Dendritic cell treated with granulocyte-macrophage colony-stimulating factor and Interleukin-4, amounts not matched to agents 40 ng/mL and 50 ng/mL, for 4 days (primary cell): Measurements from ENCODE around the gene TRAPPC3L.

ENCODE experiments used
- H3K27ac Mint-ChIP-seq: one replicate; pipeline ENCODE4 v1.8.0; 2022; ENCODE audit warnings: mild to moderate bottlenecking, mixed read lengths
- H3K27me3 Mint-ChIP-seq: one replicate; pipeline ENCODE4 v1.8.0; 2022; ENCODE audit warnings: mild to moderate bottlenecking, mixed read lengths
- H3K36me3 Mint-ChIP-seq: one replicate; pipeline ENCODE4 v1.8.0; 2022; ENCODE audit warnings: low read depth, mixed read lengths
- H3K4me1 Mint-ChIP-seq: one replicate; pipeline ENCODE4 v1.8.0; 2022; ENCODE audit warnings: low read depth, mixed read lengths
- H3K4me3 Mint-ChIP-seq: one replicate; pipeline ENCODE4 v1.8.0; 2022; ENCODE audit warnings: mild to moderate bottlenecking, moderate library complexity, mixed read lengths
- H3K9me3 Mint-ChIP-seq: one replicate; pipeline ENCODE4 v1.8.0; 2022; ENCODE audit warnings: mixed read lengths
- intact Hi-C: fragments of 100-400 bp; cut with micrococcal nuclease; formaldehyde crosslinking; loops from one replicate; pipeline ENCODE4 v1.15.0; 2022

TRAPPC3L gene

DNA sequence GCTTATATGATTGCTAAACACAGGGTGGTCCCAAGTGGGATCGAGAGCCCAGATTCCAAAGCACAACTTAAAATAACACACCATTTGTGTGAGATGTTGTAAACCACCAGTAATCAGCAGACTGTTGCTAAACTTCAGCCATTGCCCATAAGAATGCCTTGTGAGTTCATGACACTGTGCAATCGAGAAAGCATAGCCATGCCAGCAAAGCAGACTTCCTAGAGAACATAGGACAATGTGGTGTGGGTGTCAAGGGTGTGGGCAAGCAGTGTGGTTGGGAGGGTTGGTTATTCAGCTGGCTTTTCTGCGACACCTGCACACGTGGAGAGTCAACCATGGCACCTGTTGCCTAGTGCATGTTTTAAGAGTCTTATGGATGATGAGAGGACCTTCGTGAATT, 100.4 kb downstream of the TRAPPC3L start:
- no peaks in the 10 kb centered on the region for H3K9me3 Mint-ChIP-seq
- H3K27ac Mint-ChIP-seq: peak overlapping the region; percentile 70
- no peak overlapping the region for H3K4me3 Mint-ChIP-seq
- intact Hi-C loops: loop anchor here (5.0 kb wide), 1 partner anchor 33 kb away; no protein-coding TSS in a partner anchor
- H3K36me3 Mint-ChIP-seq: peaks cover 27% of the 10 kb centered on the region
- no peaks in the 10 kb centered on the region for H3K27me3 Mint-ChIP-seq
- peaks cover 70% of the 10 kb centered on the region for H3K4me1 Mint-ChIP-seq
